Uterus (tissue), 4 donors: ENCODE data around the gene L1CAM. TPM values are rescaled to one million over a fixed set of nuclear protein-coding genes. Genes with fewer than 3 reads are reported as not detected.

Experiments used
- DNase-seq, 2 donors: peaks; one replicate each; pipeline ENCODE4 v3.0.0-alpha.2; 2019 to 2020
- H3K27ac ChIP-seq, 2 donors: fragments of 200-600 bp; sonication (generic); 1 replicate in 1 of 2; 2 replicates in 1 of 2; pipeline ENCODE4 v1.5.1; 2016 to 2018
- H3K27me3 ChIP-seq, 2 donors: fragments of 200-600 bp; sonication (generic); one replicate each; pipeline ENCODE4 v1.5.1; 2018 to 2019; ENCODE audit warnings: control low read depth in 1 of 2
- H3K36me3 ChIP-seq, 2 donors: fragments of 200-600 bp; sonication (generic); one replicate each; pipeline ENCODE4 v1.5.1; 2019; ENCODE audit warnings: control low read depth in 1 of 2
- H3K4me1 ChIP-seq, 2 donors: fragments of 200-600 bp; sonication (generic); one replicate each; pipeline ENCODE4 v1.5.1; 2018 to 2019; ENCODE audit warnings: control low read depth in 1 of 2
- H3K4me3 ChIP-seq, 2 donors: fragments of 200-600 bp; sonication (generic); 1 replicate in 1 of 2; 2 replicates in 1 of 2; pipeline ENCODE4 v1.5.1; 2018 to 2019; ENCODE audit warnings: mild to moderate bottlenecking in 1 of 2
- H3K9me3 ChIP-seq, 2 donors: fragments of 200-600 bp; sonication (generic); one replicate each; pipeline ENCODE4 v1.5.1; 2019; ENCODE audit warnings: control low read depth in 1 of 2
- CTCF ChIP-seq, 4 experiments: fragments of 200-600 bp in 2 of 4; fragments of 450-650 bp in 2 of 4; sonication (generic) in 2 of 4; IDR thresholded peaks; one replicate each; pipeline ENCODE4 v1.5.1; 2016 to 2019; ENCODE audit warnings: antibody characterized with exemption in 4 of 4, mild to moderate bottlenecking in 2 of 4, moderate library complexity in 1 of 4
- POLR2A ChIP-seq, 2 donors: fragments of 450-650 bp; IDR thresholded peaks; one replicate each; pipeline ENCODE4 v1.6.1; 2016; ENCODE audit warnings: antibody characterized with exemption in 2 of 2, mild to moderate bottlenecking in 1 of 2, moderate library complexity in 1 of 2
- intact Hi-C: fragments of 100-400 bp; cut with DNase I; formaldehyde crosslinking; loops from one replicate; pipeline ENCODE4 v1.15.1; 2023; ENCODE audit warnings: low total_unique reads
- total RNA-seq, 4 donors: library from RNA; depleted of rRNA in 3 of 4; stranded (reverse); fragments of >200 nt in 3 of 4; gene quantifications; one replicate each; pipeline versions ENCODE4 v1.1.0 to v1.2.4, GENCODE V29; 2014 to 2023
- donor health status: DM: yes; HTN: yes; CAD: no.

Gene L1CAM
- total RNA-seq, 4 donors from 2014 or later: 0.26 to 5.1 (median 2.8) TPM; not detected in 1

GRCh38 chrX:153933748-153934147 is 47.8 kb upstream of the L1CAM start:
- no peak overlapping the region for H3K27ac ChIP-seq
- H3K27me3 ChIP-seq: no peaks in the 10 kb centered on the region
- no peaks in the 10 kb centered on the region for H3K9me3 ChIP-seq
- peaks cover 0 to 5% of the 10 kb centered on the region in 2 donors for H3K4me1 ChIP-seq
- intact Hi-C loops: no loop called here
- no peak for TF ChIP-seq CTCF (IDR thresholded peaks at IDR 0.05)
- TF ChIP-seq POLR2A (IDR thresholded peaks at IDR 0.05): no peak
- peak overlapping the region; percentile 31 to 82 for H3K4me3 ChIP-seq
- no peak for DNase-seq
- no peaks in the 10 kb centered on the region for H3K36me3 ChIP-seq

GRCh38 chrX:153932220-153932915 is 46.4 kb upstream of the L1CAM start:
- peaks cover under 1 to 5% of the 10 kb centered on the region in 2 donors for H3K4me1 ChIP-seq
- H3K4me3 ChIP-seq: no peak overlapping the region
- DNase-seq: no peak
- H3K36me3 ChIP-seq: no peaks in the 10 kb centered on the region
- H3K27me3 ChIP-seq: no peaks in the 10 kb centered on the region
- no peak for TF ChIP-seq CTCF (IDR thresholded peaks at IDR 0.05)
- no peak for TF ChIP-seq POLR2A (IDR thresholded peaks at IDR 0.05)
- no peak overlapping the region for H3K27ac ChIP-seq
- H3K9me3 ChIP-seq: no peaks in the 10 kb centered on the region
- intact Hi-C loops: no loop called here

- Histone ChIP-seq H3K27ac (no peak overlapping the region), H3K36me3 (no peaks in the 10 kb centered on the region), H3K27me3 (no peaks in the 10 kb centered on the region), H3K9me3 (no peaks in the 10 kb centered on the region), H3K4me1 (peaks cover 4 to 8% of the 10 kb centered on the region in 2 donors), H3K4me3 (no peak overlapping the region)
- intact Hi-C loops: no loop called here
- no peak for DNase-seq
- TF ChIP-seq CTCF (IDR thresholded peaks at IDR 0.05): no peak
- TF ChIP-seq POLR2A (IDR thresholded peaks at IDR 0.05): no peak
Observed at GRCh38 chrX:153931748-153932147, 45.8 kb upstream of the L1CAM start.

GRCh38 chrX:153931151-153931550 is 45.2 kb upstream of the L1CAM start:
- Histone ChIP-seq H3K36me3 (no peaks in the 10 kb centered on the region), H3K27me3 (no peaks in the 10 kb centered on the region), H3K27ac (no peak overlapping the region), H3K4me3 (no peak overlapping the region), H3K4me1 (peaks cover 4 to 8% of the 10 kb centered on the region in 2 donors), H3K9me3 (no peaks in the 10 kb centered on the region)
- intact Hi-C loops: no loop called here
- no peak for DNase-seq
- TF ChIP-seq CTCF (IDR thresholded peaks at IDR 0.05): no peak
- TF ChIP-seq POLR2A (IDR thresholded peaks at IDR 0.05): no peak

- Histone ChIP-seq H3K4me3 (no peak overlapping the region), H3K27ac (no peak overlapping the region), H3K27me3 (no peaks in the 10 kb centered on the region), H3K9me3 (no peaks in the 10 kb centered on the region), H3K36me3 (no peaks in the 10 kb centered on the region), H3K4me1 (peaks cover 4 to 8% of the 10 kb centered on the region in 2 donors)
- DNase-seq: no peak
- no peak for TF ChIP-seq CTCF (IDR thresholded peaks at IDR 0.05)
- intact Hi-C loops: no loop called here
Observed at GRCh38 chrX:153930011-153930910, 44.3 kb upstream of the L1CAM start.
